ENCODE data around the gene OR4F17.
A peak's percentile ranks its signal among the peaks of the same experiment; 100 is the strongest.
"Not testable (repeated sequence)": the region's sequence is repeated elsewhere in the genome, so short reads cannot be mapped to it uniquely, and the experiment has no call there.

OR4F17 gene

GRCh38 chr19:106804-107203 lies at the start of gene OR4F17:
Gene OR4F17, plus strand, starts transcription at chr19:107104. Its CDS starts 3,575 bp downstream, at chr19:110679.
- not testable (repeated sequence) for DNase-seq (ENCODE audit: low read depth in 1 of 2, low spot score in 1 of 2)

GRCh38 chr19:70793-71192 lies 36.1 kb upstream of the OR4F17 start:
- DNase-seq (ENCODE audit: low read depth in 1 of 2, low spot score in 1 of 2): peak in 1 of 2 donors; percentile 49

GRCh38 chr19:82864-83263 lies 24.0 kb upstream of the OR4F17 start:
- not testable (repeated sequence) for DNase-seq (ENCODE audit: low read depth in 1 of 2, low spot score in 1 of 2)

GRCh38 chr19:83626-84025 lies 23.3 kb upstream of the OR4F17 start:
- DNase-seq (ENCODE audit: low read depth in 1 of 2, low spot score in 1 of 2): not testable (repeated sequence)

- DNase-seq (ENCODE audit: low read depth in 1 of 2, low spot score in 1 of 2): not testable (repeated sequence)
These were observed 16.2 kb upstream of the OR4F17 start for GRCh38 chr19:90678-91077.

- not testable (repeated sequence) for DNase-seq (ENCODE audit: low read depth in 1 of 2, low spot score in 1 of 2)
These were observed 12.1 kb upstream of the OR4F17 start for GRCh38 chr19:94794-95193.

- DNase-seq (ENCODE audit: low read depth in 1 of 2, low spot score in 1 of 2): not testable (repeated sequence)
These were observed 9.3 kb upstream of the OR4F17 start for GRCh38 chr19:97647-98046.

GRCh38 chr19:120443-121140 lies 13.7 kb downstream of the OR4F17 start:
- DNase-seq (ENCODE audit: low read depth in 1 of 2, low spot score in 1 of 2): not testable (repeated sequence)
